ENCODE results near the gene MAPKAP1.

Gene MAPKAP1

DNA sequence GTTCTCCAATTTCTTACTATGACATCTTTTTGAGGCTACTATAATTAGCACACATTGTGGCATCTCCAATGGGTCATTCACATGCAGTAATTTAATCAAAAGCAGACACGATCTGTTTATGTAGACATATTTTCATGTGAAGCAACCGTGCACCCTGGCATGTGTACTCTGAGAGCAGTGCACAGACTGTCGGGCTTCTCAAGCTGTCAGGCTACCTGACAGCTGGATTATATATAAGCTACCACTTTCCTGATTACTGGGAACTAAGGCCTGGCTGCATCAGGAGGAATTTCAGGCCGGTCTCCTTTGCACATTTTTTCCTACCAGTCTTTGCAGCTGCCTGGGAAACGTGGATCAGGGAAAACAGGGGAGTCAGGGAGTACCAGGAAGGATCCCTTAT is 197.5 kb downstream of the MAPKAP1 start:
- no peak for TF ChIP-seq CEBPB (IDR thresholded peaks at IDR 0.05)
- TF ChIP-seq, protein P1, sequence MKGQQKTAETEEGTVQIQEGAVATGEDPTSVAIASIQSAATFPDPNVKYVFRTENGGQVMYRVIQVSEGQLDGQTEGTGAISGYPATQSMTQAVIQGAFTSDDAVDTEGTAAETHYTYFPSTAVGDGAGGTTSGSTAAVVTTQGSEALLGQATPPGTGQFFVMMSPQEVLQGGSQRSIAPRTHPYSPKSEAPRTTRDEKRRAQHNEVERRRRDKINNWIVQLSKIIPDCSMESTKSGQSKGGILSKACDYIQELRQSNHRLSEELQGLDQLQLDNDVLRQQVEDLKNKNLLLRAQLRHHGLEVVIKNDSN (IDR thresholded peaks at IDR 0.05): no peak
- no peak for TF ChIP-seq YY1 (IDR thresholded peaks at IDR 0.05; ENCODE audit: low read depth)
- TF ChIP-seq TEAD4 (IDR thresholded peaks at IDR 0.05): no peak
- TF ChIP-seq, protein P2, sequence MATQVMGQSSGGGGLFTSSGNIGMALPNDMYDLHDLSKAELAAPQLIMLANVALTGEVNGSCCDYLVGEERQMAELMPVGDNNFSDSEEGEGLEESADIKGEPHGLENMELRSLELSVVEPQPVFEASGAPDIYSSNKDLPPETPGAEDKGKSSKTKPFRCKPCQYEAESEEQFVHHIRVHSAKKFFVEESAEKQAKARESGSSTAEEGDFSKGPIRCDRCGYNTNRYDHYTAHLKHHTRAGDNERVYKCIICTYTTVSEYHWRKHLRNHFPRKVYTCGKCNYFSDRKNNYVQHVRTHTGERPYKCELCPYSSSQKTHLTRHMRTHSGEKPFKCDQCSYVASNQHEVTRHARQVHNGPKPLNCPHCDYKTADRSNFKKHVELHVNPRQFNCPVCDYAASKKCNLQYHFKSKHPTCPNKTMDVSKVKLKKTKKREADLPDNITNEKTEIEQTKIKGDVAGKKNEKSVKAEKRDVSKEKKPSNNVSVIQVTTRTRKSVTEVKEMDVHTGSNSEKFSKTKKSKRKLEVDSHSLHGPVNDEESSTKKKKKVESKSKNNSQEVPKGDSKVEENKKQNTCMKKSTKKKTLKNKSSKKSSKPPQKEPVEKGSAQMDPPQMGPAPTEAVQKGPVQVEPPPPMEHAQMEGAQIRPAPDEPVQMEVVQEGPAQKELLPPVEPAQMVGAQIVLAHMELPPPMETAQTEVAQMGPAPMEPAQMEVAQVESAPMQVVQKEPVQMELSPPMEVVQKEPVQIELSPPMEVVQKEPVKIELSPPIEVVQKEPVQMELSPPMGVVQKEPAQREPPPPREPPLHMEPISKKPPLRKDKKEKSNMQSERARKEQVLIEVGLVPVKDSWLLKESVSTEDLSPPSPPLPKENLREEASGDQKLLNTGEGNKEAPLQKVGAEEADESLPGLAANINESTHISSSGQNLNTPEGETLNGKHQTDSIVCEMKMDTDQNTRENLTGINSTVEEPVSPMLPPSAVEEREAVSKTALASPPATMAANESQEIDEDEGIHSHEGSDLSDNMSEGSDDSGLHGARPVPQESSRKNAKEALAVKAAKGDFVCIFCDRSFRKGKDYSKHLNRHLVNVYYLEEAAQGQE (IDR thresholded peaks at IDR 0.05; ENCODE audit: low read depth): no peak
- TF ChIP-seq EP300 (IDR thresholded peaks at IDR 0.05; ENCODE audit: borderline replicate concordance): no peak
- TF ChIP-seq CREB1 (IDR thresholded peaks at IDR 0.05; ENCODE audit: low read depth): no peak
- TF ChIP-seq, protein P3, sequence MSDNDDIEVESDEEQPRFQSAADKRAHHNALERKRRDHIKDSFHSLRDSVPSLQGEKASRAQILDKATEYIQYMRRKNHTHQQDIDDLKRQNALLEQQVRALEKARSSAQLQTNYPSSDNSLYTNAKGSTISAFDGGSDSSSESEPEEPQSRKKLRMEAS (IDR thresholded peaks at IDR 0.05): no peak
- TF ChIP-seq TCF12 (IDR thresholded peaks at IDR 0.05; ENCODE audit: low read depth): no peak
- no peak for TF ChIP-seq TAF1 (IDR thresholded peaks at IDR 0.05; ENCODE audit: low read depth)
- no peak for TF ChIP-seq NFIC (IDR thresholded peaks at IDR 0.05)
- no peak for TF ChIP-seq EGR1 (IDR thresholded peaks at IDR 0.05)
- no peak for TF ChIP-seq FOXM1 (IDR thresholded peaks at IDR 0.05; ENCODE audit: borderline replicate concordance, low read depth)
- no peak for TF ChIP-seq RAD21 (IDR thresholded peaks at IDR 0.05; ENCODE audit: low read depth)
- TF ChIP-seq ZBTB7A (IDR thresholded peaks at IDR 0.05; ENCODE audit: low read depth): no peak

DNA sequence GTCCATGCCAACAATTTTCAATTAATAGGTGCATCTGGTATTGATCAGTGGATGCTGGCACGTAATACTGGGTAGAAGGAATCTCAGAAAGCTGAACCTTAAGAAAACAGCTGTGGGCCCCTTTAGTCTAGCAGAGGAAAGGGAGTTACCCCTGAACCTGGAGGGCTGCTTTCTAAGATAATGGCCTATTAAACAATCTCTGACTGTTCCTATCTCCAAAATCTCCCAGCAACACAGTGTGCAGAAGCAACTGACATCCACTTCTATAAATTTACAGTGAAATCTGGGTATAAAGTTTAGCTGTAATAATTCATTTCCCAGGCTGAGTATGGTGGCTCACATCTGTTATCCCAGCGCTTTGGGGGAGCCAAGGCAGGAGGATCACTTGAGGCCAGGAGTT is 198.8 kb downstream of the MAPKAP1 start:
- TF ChIP-seq EP300 (IDR thresholded peaks at IDR 0.05; ENCODE audit: borderline replicate concordance): no peak
- no peak for TF ChIP-seq CEBPB (IDR thresholded peaks at IDR 0.05)
- TF ChIP-seq YY1 (IDR thresholded peaks at IDR 0.05; ENCODE audit: low read depth): no peak
- TF ChIP-seq NFIC (IDR thresholded peaks at IDR 0.05): no peak
- no peak for TF ChIP-seq TEAD4 (IDR thresholded peaks at IDR 0.05)
- TF ChIP-seq, protein P1 (IDR thresholded peaks at IDR 0.05): no peak
- no peak for TF ChIP-seq CREB1 (IDR thresholded peaks at IDR 0.05; ENCODE audit: low read depth)

DNA sequence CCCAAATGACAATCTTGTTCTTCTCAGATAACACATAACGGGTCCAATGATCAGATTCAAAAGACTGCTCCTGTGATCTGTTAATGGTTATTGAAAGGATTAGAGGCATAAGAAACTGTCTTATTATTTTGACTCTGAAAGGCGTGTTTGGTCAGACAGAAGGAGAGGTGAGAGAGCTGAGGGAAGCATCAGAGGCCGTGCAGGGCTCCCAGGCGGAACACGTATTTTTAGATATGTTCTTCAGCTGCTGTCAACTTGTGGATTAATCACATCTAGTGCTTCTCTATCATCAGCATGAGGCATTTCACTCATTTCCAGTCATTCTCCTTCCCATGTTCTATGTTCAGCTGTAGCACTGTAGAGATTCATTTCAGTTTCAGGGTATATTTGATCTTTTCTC is 199.8 kb downstream of the MAPKAP1 start:
- no peak for TF ChIP-seq EGR1 (IDR thresholded peaks at IDR 0.05)
- no peak for TF ChIP-seq CEBPB (IDR thresholded peaks at IDR 0.05)
- no peak for TF ChIP-seq NFIC (IDR thresholded peaks at IDR 0.05)
- TF ChIP-seq ZBTB7A (IDR thresholded peaks at IDR 0.05; ENCODE audit: low read depth): no peak
- no peak for TF ChIP-seq FOXM1 (IDR thresholded peaks at IDR 0.05; ENCODE audit: borderline replicate concordance, low read depth)
- TF ChIP-seq RAD21 (IDR thresholded peaks at IDR 0.05; ENCODE audit: low read depth): no peak
- TF ChIP-seq TCF12 (IDR thresholded peaks at IDR 0.05; ENCODE audit: low read depth): no peak
- no peak for TF ChIP-seq TEAD4 (IDR thresholded peaks at IDR 0.05)
- TF ChIP-seq, protein P2 (IDR thresholded peaks at IDR 0.05; ENCODE audit: low read depth): no peak
- TF ChIP-seq, protein P1 (IDR thresholded peaks at IDR 0.05): no peak
- TF ChIP-seq YY1 (IDR thresholded peaks at IDR 0.05; ENCODE audit: low read depth): no peak
- no peak for TF ChIP-seq CREB1 (IDR thresholded peaks at IDR 0.05; ENCODE audit: low read depth)
- TF ChIP-seq, protein P3 (IDR thresholded peaks at IDR 0.05): no peak
- no peak for TF ChIP-seq EP300 (IDR thresholded peaks at IDR 0.05; ENCODE audit: borderline replicate concordance)
- no peak for TF ChIP-seq TAF1 (IDR thresholded peaks at IDR 0.05; ENCODE audit: low read depth)

DNA sequence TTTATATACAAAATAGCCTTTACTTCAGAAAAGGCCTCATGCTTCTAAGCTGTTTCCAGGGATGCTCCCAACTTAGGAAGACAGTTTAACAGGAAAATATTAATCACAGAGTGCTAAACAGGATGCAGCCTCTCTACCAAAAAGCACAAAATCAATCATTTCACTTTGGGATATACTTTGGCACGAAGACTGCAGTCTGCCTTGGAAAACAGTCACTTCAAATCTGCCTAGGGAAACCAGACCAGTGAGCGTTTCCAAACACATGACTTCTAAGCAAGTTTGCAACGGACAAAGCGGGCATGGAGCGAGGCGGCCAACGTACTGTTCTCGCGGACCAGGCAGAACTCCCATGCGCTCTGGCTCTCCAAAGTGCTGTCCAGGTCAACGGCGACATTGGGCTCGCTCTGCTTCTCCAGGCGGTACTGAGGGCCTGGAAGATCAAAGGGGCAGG is 201.0 kb downstream of the MAPKAP1 start:
- TF ChIP-seq TEAD4 (IDR thresholded peaks at IDR 0.05) (no peak), NFIC (IDR thresholded peaks at IDR 0.05) (no peak), CEBPB (IDR thresholded peaks at IDR 0.05) (no peak)

DNA sequence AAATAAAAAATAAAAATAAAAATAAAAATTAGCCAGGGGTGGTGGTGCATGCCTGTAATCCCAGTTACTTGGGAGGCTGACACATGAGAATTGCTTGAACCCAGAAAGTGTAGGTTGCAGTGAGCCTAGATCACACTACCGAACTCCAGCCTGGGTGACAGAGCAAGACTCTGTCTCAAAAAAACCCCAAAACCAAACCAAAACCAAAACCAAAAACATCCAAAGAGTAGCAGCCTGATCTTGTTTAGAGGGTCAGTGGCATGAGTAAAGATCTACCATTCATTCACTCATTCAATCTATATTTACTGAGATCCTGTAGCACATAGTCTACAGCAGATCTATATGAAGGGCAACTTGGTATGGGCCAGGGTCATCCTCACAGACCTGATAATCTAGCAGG is 202.4 kb downstream of the MAPKAP1 start:
- no peak for TF ChIP-seq FOXM1 (IDR thresholded peaks at IDR 0.05; ENCODE audit: borderline replicate concordance, low read depth)
- no peak for TF ChIP-seq EGR1 (IDR thresholded peaks at IDR 0.05)

DNA sequence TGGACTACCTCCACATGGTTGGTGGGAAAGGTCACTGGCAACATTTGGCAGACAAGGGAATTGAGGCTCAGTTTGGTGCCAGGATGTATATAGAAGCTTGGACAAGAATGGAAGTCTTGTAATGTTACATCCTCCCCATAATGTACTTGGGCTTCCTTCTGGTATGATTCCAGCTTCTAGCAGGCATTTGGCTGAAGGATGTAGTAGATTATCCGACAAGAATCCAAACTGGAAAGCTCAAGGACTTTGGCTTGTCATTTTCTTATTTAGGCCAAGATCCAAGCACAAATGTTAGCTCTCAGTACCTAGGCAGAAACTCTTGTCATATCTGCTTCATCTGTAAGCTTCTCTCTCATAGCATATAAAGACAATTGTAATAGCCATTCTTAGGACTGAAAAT is 209.1 kb downstream of the MAPKAP1 start:
- TF ChIP-seq, protein P3 (IDR thresholded peaks at IDR 0.05): no peak
- TF ChIP-seq CREB1 (IDR thresholded peaks at IDR 0.05; ENCODE audit: low read depth) (no peak), EP300 (IDR thresholded peaks at IDR 0.05; ENCODE audit: borderline replicate concordance) (no peak), TAF1 (IDR thresholded peaks at IDR 0.05; ENCODE audit: low read depth) (no peak), YY1 (IDR thresholded peaks at IDR 0.05; ENCODE audit: low read depth) (no peak), FOXM1 (IDR thresholded peaks at IDR 0.05; ENCODE audit: borderline replicate concordance, low read depth) (no peak), NFIC (IDR thresholded peaks at IDR 0.05) (no peak), CEBPB (IDR thresholded peaks at IDR 0.05) (no peak), EGR1 (IDR thresholded peaks at IDR 0.05) (no peak)
- TF ChIP-seq, protein P2 (IDR thresholded peaks at IDR 0.05; ENCODE audit: low read depth): no peak
- TF ChIP-seq, protein P1 (IDR thresholded peaks at IDR 0.05): no peak
